HG03575 (cell line): Measurements from ENCODE around the gene HSD17B2.
"Not testable (repeated sequence)": the region's sequence is repeated elsewhere in the genome, so short reads cannot be mapped to it uniquely, and the experiment has no call there.

Source experiments
- ATAC-seq: cut with Tn5 transposase; IDR thresholded peaks from one replicate; pipeline ENCODE4 v1.9.1; 2021; ENCODE audit not compliant: unreplicated experiment, insufficient number of reproducible peaks, low FRiP score; ENCODE audit errors: extremely low read depth

HSD17B2 gene

GRCh38 chr16:82105107-82105506 is 70.1 kb downstream of the HSD17B2 start:
- ATAC-seq: no peak

- no peak for ATAC-seq
Observed at GRCh38 chr16:82108100-82108499, 73.0 kb downstream of the HSD17B2 start.

- ATAC-seq: no peak
Observed at GRCh38 chr16:82108774-82109173, 73.7 kb downstream of the HSD17B2 start.

GRCh38 chr16:82109266-82109665 is 74.2 kb downstream of the HSD17B2 start:
- not testable (repeated sequence) for ATAC-seq

GRCh38 chr16:82111944-82112343 is 76.9 kb downstream of the HSD17B2 start:
- ATAC-seq: no peak

GRCh38 chr16:82113741-82114140 is 78.7 kb downstream of the HSD17B2 start:
- no peak for ATAC-seq

- no peak for ATAC-seq
Observed at GRCh38 chr16:82116535-82116934, 81.5 kb downstream of the HSD17B2 start.

- no peak for ATAC-seq
Observed at GRCh38 chr16:82118749-82119148, 83.7 kb downstream of the HSD17B2 start.

- no peak for ATAC-seq
Observed at GRCh38 chr16:82119405-82119804, 84.4 kb downstream of the HSD17B2 start.

GRCh38 chr16:82124651-82125050 is 89.6 kb downstream of the HSD17B2 start:
- ATAC-seq: no peak

GRCh38 chr16:82129881-82130280 is 94.8 kb downstream of the HSD17B2 start:
- ATAC-seq: no peak

- ATAC-seq: no peak
Observed at GRCh38 chr16:82133798-82134197, 98.7 kb downstream of the HSD17B2 start.

- ATAC-seq: no peak
Observed at GRCh38 chr16:82134846-82135245, 99.8 kb downstream of the HSD17B2 start.

- no peak for ATAC-seq
Observed at GRCh38 chr16:82135844-82136243, 100.8 kb downstream of the HSD17B2 start.

GRCh38 chr16:82136956-82137821 is 102.1 kb downstream of the HSD17B2 start:
- no peak for ATAC-seq

GRCh38 chr16:82137822-82138167 is 102.7 kb downstream of the HSD17B2 start:
- ATAC-seq: no peak

- no peak for ATAC-seq
Observed at GRCh38 chr16:82138478-82139285, 103.6 kb downstream of the HSD17B2 start.

GRCh38 chr16:82139286-82139571 is 104.2 kb downstream of the HSD17B2 start:
- not testable (repeated sequence) for ATAC-seq

GRCh38 chr16:82146556-82146955 is 111.5 kb downstream of the HSD17B2 start:
- no peak for ATAC-seq

- no peak for ATAC-seq
Observed at GRCh38 chr16:82146957-82147356, 111.9 kb downstream of the HSD17B2 start.
